Measurements from ENCODE around the gene HEATR5A.
A peak's percentile ranks its signal among the peaks of the same experiment; 100 is the strongest.
"Not testable (repeated sequence)": the region's sequence is repeated elsewhere in the genome, so short reads cannot be mapped to it uniquely, and the experiment has no call there.

HEATR5A gene

DNA sequence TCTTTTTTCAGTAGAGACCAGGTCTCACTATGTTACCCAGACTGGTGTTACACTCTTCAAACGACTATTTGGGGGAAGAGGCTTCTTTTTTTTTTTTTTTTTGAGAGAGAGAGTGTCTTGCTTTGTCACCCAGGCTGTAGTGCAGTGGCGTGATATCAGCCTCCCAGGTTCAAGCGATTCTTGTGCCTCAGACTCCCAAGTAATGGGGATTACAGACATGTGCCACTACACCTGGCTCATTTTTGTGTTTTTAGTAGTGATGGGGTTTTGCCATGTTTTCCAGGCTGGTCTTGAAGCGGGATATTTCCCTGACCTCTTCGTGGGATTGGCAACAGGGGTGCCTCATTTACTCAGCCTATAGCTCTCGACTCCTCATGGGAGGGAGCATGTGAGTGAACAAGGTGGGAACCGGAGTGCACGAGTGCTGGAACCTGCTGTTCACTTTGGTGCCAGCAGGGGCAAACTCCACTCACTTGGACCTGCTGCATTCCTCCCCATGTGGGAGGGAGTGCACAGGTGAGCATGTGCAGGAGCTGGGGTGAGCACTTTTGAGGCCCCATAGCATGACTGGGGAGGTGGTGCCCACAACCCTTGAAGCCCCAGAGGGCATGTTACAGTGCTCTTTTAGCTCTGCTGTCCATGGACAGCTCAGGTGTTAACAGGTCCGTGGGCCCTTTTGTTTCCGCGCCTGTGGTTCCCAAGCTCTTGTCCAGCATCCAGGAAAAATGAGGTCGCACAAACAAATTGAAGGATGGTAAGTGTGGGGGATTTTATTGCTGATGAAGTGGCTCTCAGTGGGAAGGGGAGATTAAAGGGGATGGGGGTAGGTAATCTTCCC, 133.7 kb downstream of the HEATR5A start:
- DNase-seq (ENCODE audit: low spot score) (no peak), FAIRE-seq (no peak)

DNA sequence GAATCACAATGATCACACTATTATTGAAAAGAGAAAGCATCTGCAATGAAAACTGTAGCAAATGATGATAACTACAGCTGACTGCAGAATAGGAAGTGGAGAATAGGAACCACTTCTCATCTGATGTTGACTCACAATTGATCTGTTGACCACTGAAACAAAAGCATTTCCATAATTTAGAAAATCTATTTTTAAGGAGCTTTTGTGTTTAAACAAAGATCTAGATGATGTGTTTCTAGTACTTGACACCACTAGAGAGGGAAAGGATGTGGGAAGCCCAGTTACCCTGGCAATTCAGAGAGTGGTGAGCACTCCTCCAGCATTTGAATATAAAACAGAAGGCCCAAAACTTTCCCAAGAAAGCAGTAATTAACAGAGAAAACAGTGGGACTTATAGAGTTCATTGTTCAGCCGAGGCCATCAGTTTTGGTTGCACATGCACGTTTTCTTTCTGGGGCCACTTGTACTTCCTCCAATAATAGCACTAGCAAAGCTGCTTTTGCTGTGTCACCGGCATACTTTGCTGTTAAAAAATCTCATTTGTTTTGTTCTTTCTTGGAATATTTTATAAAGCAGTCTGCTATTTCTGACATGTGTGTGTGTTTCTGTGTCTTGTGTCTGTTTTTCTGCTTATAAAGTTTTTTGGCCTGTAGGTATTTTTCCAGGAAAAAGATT, 136.6 kb downstream of the HEATR5A start:
- no peak for FAIRE-seq

DNA sequence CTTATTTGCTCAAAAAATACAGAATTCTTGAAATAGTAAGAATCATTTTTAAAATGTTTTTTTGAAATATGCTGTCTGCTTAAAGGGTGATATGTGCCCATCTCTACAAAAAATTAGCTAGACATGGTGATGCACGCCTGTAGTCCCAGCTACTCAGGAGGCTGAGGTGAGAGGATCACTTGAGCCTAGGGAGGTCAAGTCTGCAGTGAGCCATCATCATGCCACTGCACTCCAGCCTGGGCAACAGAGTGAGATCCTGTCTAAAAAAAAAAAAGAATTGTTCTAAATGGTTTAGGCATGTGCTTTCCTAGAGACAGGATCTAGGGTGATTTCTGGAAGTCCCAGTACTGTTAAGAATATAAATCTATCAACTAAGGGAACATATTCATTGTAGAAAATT, 137.2 kb downstream of the HEATR5A start:
- no peak for FAIRE-seq
- DNase-seq (ENCODE audit: low spot score), result no peak

More for the DNA sequence above, 136.6 kb downstream of the HEATR5A start:
- DNase-seq (ENCODE audit: low spot score), result no peak

DNA sequence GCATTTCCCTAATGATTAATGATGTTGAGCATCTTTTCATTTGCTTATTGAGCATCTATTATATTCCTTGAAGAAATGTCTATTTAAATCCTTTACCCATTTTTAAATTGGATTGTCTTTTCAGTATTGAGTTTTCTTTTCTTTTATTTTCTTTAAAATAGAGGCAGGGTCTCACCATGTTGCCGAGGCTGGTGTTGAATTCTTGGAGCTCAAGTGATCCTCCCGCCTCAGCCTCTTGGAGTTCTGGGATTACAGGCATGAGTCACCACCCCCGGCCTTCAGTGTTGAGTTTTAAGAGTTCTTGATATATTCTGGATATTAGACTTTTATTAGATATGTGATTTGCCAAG, 139.5 kb downstream of the HEATR5A start:
- no peak for FAIRE-seq
- DNase-seq (ENCODE audit: low spot score), result no peak

DNA sequence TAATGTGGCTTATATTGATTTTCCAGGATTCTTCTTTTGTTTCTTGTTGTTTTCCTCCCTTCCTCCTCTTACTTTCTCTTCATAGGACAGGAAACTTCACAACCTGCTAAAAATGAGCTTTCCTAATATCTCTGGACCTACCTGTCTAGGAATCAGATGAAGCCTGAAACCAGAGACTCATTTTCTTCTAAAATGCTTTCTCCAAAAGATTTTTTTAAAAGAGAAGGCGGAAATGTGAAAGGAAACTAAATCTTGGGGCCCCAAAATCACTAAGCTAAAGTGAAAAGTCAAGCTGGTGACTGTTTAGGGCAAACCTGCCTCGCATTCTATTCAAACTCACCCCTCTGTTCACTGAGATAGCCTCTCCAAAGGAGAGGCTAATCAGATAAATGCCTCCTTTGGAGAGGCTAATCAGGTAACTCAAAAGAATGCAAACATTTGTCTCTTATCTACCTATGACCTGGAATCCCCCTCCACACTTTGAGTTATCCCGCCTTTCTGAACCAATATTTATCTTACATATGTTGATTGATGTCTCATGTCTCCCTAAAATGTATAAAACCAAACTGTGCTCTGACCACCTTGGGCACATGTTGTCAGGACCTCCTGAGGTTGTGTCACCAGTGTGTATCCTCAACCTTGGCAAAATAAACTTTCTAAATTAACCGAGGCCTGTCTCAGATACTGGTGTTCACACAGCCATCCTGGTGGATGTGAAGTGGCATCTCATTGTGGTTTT, 140.0 kb downstream of the HEATR5A start:
- no peak for FAIRE-seq
- no peak for DNase-seq (ENCODE audit: low spot score)

DNA sequence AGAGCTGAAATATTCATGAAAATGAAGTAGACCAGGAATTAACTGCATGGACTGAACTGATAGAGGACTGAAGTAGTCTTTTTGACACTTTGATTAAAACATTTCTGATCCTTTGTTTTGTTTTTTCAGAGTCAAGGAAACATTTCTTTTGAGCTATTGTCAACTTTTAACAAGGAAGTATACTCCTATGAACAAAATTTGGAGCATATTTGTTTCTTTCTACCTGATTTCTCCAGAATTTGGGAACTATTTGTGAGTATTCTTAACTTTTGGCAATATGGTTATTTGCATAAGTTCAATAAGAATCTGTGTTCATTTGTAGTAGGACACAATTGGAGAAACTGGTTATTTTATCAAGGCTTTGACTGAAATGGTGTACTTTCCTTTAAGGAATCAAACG, 141.5 kb downstream of the HEATR5A start:
- no peak for FAIRE-seq
- DNase-seq (ENCODE audit: low spot score), result no peak

DNA sequence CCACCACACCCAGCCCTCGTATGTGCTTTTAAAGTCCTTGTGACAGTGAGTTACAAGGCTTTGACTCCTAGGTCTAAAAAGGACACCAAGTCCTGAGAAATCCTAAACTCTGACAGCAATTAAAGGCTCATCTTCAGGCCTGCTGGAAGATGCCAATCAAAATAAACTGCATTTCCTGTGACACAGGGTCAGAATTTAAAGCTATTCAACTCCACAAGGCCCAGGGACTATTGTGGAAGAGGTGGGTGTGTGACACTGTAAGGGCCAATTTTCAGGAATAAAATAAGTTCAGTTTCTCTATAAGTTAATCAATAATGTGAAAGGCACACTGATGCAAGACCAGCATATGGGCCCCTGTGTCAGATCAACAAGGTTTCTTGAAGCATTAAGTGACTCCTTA, 143.3 kb downstream of the HEATR5A start:
- DNase-seq (ENCODE audit: low spot score) (no peak), FAIRE-seq (no peak)

DNA sequence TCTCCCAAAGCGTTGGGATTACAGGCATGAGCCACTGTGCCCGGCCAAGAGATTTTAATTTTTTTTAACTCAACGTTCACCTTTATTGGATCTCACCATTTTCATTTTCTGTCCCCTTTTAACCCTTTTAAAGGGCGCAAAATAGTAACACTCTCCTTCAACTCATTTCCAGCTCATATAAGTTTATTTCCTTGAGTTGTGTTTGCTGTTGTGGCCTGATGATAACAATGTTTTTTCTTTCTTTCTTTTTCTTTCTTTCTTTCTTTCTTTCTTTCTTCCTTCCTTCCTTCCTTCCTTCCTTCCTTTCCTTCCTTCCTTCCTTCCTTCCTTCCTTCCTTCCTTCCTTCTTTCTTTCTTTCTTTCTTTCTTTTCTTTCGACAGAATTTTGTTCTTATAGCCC, 143.9 kb downstream of the HEATR5A start:
- not testable (repeated sequence) for FAIRE-seq; DNase-seq (ENCODE audit: low spot score)

DNA sequence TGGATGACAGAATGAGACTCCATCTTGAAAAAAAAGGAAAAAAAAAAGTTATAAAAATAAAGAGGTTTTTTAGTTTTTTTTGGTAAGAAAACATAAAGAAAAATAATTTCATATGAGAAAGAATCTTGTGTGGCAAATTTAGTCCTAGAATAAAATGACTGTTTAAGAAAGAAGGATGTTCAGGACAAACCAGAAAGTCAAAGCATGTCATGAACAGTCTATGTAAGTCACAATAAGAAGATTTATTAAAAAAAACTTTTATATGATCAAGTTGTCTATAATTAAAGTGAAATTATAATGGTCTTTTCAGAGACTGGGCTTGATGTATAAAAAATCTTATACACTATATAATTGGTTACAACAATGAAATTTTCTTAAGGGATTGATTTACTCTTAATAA, 144.6 kb downstream of the HEATR5A start:
- DNase-seq (ENCODE audit: low spot score) (no peak), FAIRE-seq (no peak)

DNA sequence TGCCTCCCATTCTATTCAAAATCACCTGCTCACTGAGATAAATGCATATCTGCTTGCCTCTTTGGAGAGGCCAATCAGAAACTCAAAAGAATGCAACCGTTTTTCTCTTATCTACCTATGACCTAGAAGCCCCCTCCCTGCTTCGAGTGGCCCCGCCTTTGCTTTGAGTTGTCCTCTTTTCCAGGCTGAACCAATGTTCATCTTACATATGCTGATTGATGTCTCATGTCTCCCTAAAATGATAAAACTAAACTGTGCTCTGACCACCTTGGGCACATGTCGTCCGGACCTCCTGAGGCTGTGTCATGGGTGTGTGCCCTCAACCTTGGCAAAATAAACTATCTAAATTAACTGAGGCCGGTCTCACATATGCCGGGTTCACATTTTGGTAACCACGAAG, 148.7 kb downstream of the HEATR5A start:
- DNase-seq (ENCODE audit: low spot score) (no peak), FAIRE-seq (no peak)

DNA sequence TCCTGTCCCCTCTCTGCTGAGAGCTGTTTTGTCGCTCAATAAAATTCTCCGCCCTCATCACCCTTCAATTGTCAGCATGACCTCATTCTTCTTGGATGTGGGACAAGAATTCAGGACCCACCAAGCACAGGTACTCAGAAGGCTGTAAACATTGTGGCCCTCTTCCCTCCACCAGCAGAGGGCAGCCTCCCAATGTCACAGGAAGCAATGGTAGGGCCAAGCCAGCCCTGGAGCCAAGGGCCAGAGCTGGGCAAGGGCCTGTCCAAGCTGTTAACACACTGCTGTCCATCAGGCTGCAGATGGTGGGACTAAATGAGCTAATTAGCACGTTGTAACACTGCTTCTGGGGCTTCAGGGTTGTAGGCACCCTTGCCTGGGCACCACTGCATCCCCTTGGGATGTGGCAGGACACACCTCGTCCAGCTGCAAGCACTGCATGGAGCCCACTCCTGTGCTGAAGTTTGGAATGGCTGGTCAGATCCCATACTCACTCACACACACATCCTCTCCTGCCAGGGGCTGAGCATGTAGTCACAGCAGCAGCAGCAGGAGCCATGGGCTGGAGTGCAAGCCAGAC, 150.1 kb downstream of the HEATR5A start:
- FAIRE-seq (no peak), DNase-seq (ENCODE audit: low spot score) (peak; percentile 29)

DNA sequence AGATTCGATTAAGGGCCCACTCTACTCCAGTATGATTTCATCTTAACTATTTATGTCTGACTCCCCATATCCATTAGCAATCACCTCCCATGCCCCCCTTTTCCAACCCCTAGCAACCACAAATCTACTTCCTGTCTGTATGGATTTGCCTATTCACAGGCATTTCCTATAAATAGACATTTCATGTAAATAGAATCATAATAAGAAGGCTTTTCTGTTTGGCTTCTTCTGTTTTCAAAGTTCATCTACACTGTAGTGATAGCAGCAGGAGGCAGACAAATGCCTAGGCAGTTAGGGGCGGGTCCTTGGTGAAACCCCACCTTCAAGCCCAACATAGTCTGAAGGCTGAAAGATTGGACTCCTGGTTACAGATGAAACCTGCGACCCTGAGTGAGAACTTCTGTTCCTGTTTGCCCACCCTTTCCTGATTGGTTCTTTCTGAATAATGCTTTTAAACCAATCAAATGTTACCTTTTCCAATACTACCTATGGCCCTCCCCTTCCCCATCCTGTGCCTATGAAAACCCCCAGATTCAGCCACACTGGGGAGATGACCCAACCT, 150.6 kb downstream of the HEATR5A start:
- DNase-seq (ENCODE audit: low spot score) (no peak), FAIRE-seq (no peak)

DNA sequence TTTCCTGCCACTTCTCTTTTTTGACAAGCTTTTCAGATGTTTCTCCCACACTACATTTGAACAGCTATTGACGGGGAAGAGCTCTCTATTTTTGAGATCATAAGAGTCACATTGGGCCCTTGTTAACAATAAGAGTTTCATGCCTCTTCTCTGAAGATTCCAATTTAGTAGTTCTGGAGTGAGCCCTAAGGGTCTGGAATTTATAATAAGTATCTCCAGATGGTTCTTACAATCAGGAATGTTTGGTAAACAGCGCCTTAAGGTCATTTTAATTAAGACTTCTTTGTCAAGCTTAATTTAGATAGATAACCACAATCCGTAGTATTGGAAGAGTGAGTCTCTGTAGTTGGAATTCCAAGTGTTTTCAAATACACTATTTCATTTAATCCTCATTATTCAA, 152.1 kb downstream of the HEATR5A start:
- no peak for FAIRE-seq
- DNase-seq (ENCODE audit: low spot score), result no peak

DNA sequence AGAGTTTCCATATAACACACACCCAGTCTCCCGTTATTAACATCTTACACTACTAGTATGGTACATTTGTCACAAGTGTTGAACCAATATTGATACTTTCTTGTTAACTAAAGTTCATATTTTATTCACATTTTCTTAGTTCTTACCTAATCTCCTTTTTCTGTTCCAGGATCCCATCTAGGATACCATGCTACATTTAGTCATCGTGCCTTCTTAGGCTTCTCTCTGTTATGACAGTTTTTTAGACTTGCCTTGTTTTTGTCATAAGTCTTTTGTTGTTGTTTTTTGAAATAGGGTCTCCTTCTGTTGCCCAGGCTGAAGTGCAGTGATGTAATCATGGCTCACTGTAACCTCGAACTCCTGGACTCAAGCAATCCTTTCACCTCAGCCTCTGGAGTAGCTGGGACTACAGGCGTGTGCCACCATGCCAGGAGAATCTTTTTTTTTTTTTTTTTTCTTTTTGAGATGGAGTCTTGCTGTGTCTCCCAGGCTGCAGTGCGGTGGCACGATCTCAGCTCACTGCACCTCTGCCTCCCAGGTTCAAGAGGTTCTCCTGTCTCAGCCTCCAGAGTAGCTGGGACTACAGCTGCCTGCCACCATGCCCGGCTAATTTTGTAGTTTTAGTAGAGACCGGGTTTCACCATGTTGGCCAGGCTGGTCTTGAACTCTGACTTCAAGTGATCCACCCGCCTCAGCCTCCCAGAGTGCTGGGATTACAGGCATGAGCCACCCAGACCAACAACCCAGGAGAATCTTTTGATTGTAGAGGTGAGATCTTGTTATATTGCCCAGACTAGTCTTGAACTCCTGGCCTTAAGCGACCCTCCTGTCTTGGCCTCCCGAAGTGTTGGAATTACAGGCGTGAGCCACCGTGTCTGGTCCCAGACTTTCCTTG, 153.7 kb downstream of the HEATR5A start:
- FAIRE-seq (no peak), DNase-seq (ENCODE audit: low spot score) (no peak)

DNA sequence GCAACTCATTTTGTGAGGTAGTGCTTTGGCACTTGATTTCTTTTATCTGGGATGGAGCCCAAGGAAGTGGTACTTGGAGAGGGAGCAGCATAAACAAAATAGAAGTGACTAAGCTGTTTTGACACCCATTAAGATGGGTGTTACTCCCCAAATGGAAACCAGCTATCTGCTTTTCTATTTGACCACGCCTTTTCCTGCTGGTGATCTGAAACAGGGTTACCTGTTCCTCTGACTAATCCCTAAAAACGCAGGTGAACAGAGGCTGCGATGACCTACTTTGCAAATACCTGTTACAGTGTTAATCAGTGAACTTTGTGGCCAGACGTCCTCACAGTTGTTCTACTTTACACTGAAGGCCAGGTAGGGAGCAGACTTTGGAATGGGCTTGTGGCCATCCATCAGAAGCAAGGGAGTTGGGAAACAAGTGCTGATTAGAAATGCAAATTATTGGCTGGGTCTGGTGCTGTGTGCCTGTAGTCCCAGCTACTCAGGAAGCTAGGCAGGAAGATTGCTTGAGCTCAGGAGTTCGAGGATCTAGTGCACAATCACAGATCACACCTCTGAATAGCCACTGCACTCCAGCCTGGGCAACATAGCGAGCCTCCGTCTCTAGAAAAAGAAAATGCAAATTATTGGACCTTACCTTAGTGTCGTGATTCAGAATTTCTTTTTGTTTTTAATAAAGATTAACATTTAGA, 154.5 kb downstream of the HEATR5A start:
- FAIRE-seq, result no peak
- no peak for DNase-seq (ENCODE audit: low spot score)

DNA sequence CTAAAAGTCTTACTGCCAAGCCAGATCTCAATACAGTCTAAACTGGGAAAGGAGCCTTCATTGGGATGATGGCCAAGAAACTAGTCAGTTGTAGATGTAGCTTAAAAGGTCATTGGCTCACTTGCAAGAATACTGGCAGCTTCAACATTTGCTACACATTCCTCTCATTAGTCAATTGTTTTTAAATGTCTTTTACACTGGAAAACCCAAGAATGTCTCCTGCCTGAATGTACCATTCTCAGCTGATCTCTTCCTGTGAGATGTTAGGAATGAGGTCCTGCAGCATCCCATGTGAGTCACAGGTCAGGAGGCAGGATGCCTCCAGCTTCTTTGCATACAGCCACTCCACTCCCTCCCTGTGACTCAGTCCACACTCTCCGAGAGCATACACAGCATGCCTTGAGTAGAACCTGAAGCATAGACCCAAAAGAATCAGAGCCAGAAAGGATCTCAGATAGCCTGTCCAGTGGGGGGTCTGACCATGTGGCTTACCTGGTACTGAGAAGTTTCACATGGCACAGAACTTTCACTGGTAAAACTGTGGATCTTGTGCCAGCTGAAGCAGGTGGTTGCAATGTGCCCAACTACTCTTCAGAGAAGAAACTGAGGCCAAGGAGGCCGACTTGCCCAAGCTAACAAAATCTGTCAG, 156.7 kb downstream of the HEATR5A start:
- no peak for FAIRE-seq
- DNase-seq (ENCODE audit: low spot score), result peak; percentile 79

DNA sequence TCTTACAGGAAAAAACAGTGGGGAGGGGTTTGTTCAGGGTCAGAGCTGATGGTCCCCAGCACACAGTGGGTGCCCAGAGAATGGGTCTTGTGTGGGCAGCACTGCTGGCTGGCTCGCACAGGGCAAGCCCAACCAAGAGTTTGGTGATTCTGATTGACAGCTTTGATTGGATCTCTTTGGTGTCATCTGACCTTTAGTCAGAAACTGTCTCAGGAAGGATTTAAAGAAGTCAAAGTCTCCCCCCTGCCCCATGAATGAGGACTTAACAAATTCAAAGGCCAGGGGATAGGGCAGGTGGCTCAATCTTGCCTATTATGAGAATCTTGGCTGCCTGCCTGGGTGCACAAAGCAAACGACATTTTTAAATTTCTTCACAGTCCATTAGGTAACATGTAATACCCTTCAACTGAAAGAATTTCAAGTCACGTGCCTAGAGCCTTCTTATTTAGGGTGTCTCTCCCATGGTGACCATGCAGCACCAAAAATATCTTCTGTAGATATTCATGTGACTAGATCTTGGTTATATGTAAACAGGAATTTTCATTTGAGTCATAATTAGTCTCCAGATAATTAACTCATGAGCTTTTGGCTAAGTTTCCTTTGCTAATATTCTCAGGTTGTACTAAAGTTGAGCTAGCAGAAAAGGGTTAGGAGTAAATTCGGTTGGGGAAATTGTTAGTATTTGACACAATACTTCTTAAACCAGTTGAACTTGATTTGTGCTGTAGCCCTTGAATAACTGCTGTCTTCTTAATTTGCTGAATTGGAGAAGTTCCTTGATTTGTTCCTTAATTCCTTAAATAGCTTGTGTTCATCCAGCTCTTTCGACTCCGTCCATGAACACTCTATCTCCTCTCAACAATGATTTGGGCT, 158.3 kb downstream of the HEATR5A start:
- FAIRE-seq (no peak), DNase-seq (ENCODE audit: low spot score) (no peak)

DNA sequence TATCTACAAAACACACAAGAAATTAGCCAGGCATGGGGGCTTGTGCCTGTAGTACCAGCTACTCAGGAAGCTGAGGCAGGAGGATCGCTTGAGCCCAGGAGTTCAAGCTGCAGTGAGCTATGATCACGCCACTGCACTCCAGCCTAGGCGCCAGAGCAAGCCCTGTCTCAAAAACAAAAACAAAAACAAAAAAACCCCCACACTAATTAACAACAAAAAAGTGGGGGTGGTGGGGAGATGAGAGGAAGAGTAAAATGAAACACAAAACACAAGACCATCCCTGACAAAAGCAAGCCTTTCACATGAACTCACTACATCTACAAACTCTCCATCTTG, 158.9 kb downstream of the HEATR5A start:
- DNase-seq (ENCODE audit: low spot score) (no peak), FAIRE-seq (no peak)

DNA sequence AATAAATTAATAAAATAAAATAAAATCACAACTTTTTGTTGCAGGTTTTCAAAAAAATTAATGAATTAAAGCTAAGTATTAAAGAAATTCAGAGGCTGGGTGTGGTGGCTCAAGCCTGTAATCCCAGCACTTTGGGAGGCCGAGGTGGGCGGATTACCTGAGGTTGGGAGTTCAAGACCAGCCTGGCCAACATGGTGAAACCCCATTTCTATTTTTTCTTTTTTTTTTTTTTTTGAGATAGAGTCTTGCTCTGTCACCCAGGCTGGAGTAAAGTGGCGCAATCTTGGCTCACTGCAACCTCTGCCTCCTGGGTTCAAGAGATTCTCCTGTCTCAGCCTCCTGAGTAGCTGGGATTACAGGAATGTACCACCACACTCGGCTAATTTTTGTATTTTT, 161.3 kb downstream of the HEATR5A start:
- not testable (repeated sequence) for DNase-seq (ENCODE audit: low spot score); FAIRE-seq

All from urothelium cell line (cell line).